Endodermal cell (in vitro differentiated cells): ENCODE measurements around the gene RYR2. TPM values are rescaled to one million over a fixed set of nuclear protein-coding genes. Genes with fewer than 3 reads are reported as not detected.
A peak's percentile ranks its signal among the peaks of the same experiment; 100 is the strongest.

Experiments used
- DNase-seq: peaks from one replicate; pipeline ENCODE4 v3.0.0-alpha.2; 2017
- H3K27ac ChIP-seq: 2 replicates; pipeline ENCODE4 v1.5.1; 2013; ENCODE audit warnings: mild to moderate bottlenecking, low read depth, low read length, moderate library complexity
- H3K27me3 ChIP-seq: 2 replicates; pipeline ENCODE4 v1.6.1; 2013; ENCODE audit warnings: mild to moderate bottlenecking, low read length, moderate library complexity; ENCODE audit not compliant: insufficient read depth, control insufficient read depth, poor library complexity, severe bottlenecking
- H3K36me3 ChIP-seq: 2 replicates; pipeline ENCODE4 v1.7.0; 2013; ENCODE audit warnings: mild to moderate bottlenecking, low read length, moderate library complexity; ENCODE audit not compliant: control insufficient read depth, insufficient read depth
- H3K4me1 ChIP-seq: one replicate; pipeline ENCODE4 v1.7.0; 2013; ENCODE audit warnings: low read length; ENCODE audit not compliant: control insufficient read depth, insufficient read depth
- H3K4me3 ChIP-seq: 2 replicates; pipeline ENCODE4 v1.5.1; 2013; ENCODE audit warnings: mild to moderate bottlenecking, low read length, moderate library complexity
- H3K9ac ChIP-seq: 2 replicates; pipeline ENCODE4 v1.6.1; 2013; ENCODE audit warnings: mild to moderate bottlenecking, low read length, moderate library complexity; ENCODE audit not compliant: poor library complexity, severe bottlenecking; ENCODE audit errors: extremely low read depth
- H3K9me3 ChIP-seq: 2 replicates; pipeline ENCODE4 v1.6.1; 2013; ENCODE audit warnings: mild to moderate bottlenecking, low read length, moderate library complexity; ENCODE audit not compliant: control insufficient read depth
- H3K27ac Mint-ChIP-seq: 2 replicates; pipeline ENCODE4 v1.8.0; 2020; ENCODE audit warnings: mixed read lengths
- H3K27me3 Mint-ChIP-seq: 2 replicates; pipeline ENCODE4 v1.8.0; 2021; ENCODE audit warnings: mild to moderate bottlenecking, mixed read lengths; ENCODE audit not compliant: insufficient read depth
- H3K36me3 Mint-ChIP-seq: 2 replicates; pipeline ENCODE4 v1.8.0; 2020; ENCODE audit warnings: low read depth, mixed read lengths
- H3K4me1 Mint-ChIP-seq: 2 replicates; pipeline ENCODE4 v1.8.0; 2020; ENCODE audit warnings: mixed read lengths
- H3K4me3 Mint-ChIP-seq: 2 replicates; pipeline ENCODE4 v1.8.0; 2020; ENCODE audit warnings: mild to moderate bottlenecking, moderate library complexity, mixed read lengths
- H3K9me3 Mint-ChIP-seq: 2 replicates; pipeline ENCODE4 v1.8.0; 2020; ENCODE audit warnings: mild to moderate bottlenecking, mixed read lengths
- WGBS, 2 experiments: methylation state at CpG; one replicate each; pipeline versions ENCODE4 v1.1.5 to v1.1.7; 2013; ENCODE audit warnings: missing lambda C conversion rate in 2 of 2, mixed read lengths in 1 of 2; ENCODE audit not compliant: insufficient coverage in 1 of 2, insufficient read length in 1 of 2; 5-methylcytosine and 5-hydroxymethylcytosine counted together
- total RNA-seq, 2 donors: library from RNA; stranded (reverse); fragmentation: NEBNext Ultra II Directional in 1 of 2; extraction: Animal tissue kit (Norgen Biotek cat#: 25700) in 1 of 2; gene quantifications; 2 replicates in 1 of 2; 3 replicates in 1 of 2; pipeline ENCODE4 v1.2.1, GENCODE V29; 2021
- TF ChIP-seq, protein P1 (sequence below): fragments of 200-600 bp; sonication (generic); conservative IDR thresholded peaks from 2 replicates; pipeline ENCODE4 v1.5.0; 2021; ENCODE audit warnings: antibody characterized with exemption, mild to moderate bottlenecking

The RYR2 gene
- total RNA-seq, 2 donors from 2014 or later, result 0.95 to 2.4 TPM

DNA sequence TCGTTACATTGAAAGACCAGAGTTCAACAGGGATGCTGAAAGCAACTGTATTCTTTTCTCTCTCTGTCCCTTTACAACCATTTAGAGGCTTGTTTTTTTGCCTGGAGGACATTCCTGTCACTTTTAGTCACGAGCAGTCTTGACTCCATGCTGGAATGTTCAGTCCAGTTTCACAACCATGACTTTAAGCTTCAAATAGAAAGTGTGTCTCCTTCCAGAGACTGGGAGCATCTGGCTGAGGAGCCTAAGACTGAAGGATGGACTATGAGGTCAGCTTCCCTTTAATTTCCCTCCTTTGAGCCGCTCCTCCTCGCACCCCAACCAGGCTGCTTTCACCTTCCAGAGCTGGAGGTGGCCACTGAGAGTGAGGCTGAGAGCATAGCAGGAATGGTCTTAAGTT lies 10.5 kb upstream of the RYR2 start:
- no peak for DNase-seq
- Histone ChIP-seq H3K4me1 (no peaks in the 10 kb centered on the region), H3K9me3 (no peaks in the 10 kb centered on the region), H3K27ac (no peak overlapping the region), H3K36me3 (no peaks in the 10 kb centered on the region), H3K9ac (no peak overlapping the region), H3K27me3 (no peaks in the 10 kb centered on the region), H3K4me3 (no peak overlapping the region)
- TF ChIP-seq, protein P1, sequence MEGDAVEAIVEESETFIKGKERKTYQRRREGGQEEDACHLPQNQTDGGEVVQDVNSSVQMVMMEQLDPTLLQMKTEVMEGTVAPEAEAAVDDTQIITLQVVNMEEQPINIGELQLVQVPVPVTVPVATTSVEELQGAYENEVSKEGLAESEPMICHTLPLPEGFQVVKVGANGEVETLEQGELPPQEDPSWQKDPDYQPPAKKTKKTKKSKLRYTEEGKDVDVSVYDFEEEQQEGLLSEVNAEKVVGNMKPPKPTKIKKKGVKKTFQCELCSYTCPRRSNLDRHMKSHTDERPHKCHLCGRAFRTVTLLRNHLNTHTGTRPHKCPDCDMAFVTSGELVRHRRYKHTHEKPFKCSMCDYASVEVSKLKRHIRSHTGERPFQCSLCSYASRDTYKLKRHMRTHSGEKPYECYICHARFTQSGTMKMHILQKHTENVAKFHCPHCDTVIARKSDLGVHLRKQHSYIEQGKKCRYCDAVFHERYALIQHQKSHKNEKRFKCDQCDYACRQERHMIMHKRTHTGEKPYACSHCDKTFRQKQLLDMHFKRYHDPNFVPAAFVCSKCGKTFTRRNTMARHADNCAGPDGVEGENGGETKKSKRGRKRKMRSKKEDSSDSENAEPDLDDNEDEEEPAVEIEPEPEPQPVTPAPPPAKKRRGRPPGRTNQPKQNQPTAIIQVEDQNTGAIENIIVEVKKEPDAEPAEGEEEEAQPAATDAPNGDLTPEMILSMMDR, result no peak
- H3K9me3 Mint-ChIP-seq, result no peaks in the 10 kb centered on the region
- H3K4me1 Mint-ChIP-seq, result peaks cover 10% of the 10 kb centered on the region
- H3K27me3 Mint-ChIP-seq, result no peaks in the 10 kb centered on the region
- H3K36me3 Mint-ChIP-seq, result no peaks in the 10 kb centered on the region
- 74 to 87% methylated on average over 2 to 4 of the region's 4 CpGs for WGBS, 2 experiments
- no peak overlapping the region for H3K4me3 Mint-ChIP-seq
- peak overlapping the region; percentile 53 for H3K27ac Mint-ChIP-seq

GRCh38 chr1:237032029-237032428 lies 10.0 kb upstream of the RYR2 start:
- Mint-ChIP-seq H3K9me3 (no peaks in the 10 kb centered on the region), H3K36me3 (no peaks in the 10 kb centered on the region), H3K4me3 (no peak overlapping the region), H3K27me3 (no peaks in the 10 kb centered on the region), H3K27ac (peak overlapping the region; percentile 53), H3K4me1 (peaks cover 10% of the 10 kb centered on the region)
- no peak overlapping the region for H3K9ac ChIP-seq
- H3K27me3 ChIP-seq, result no peaks in the 10 kb centered on the region
- TF ChIP-seq, protein P1, result no peak
- DNase-seq, result peak; percentile 85
- 29 to 43% methylated on average over 4 to 6 of the region's 7 CpGs for WGBS, 2 experiments
- no peaks in the 10 kb centered on the region for H3K9me3 ChIP-seq
- H3K27ac ChIP-seq, result no peak overlapping the region
- no peaks in the 10 kb centered on the region for H3K36me3 ChIP-seq
- no peak overlapping the region for H3K4me3 ChIP-seq
- no peaks in the 10 kb centered on the region for H3K4me1 ChIP-seq

DNA sequence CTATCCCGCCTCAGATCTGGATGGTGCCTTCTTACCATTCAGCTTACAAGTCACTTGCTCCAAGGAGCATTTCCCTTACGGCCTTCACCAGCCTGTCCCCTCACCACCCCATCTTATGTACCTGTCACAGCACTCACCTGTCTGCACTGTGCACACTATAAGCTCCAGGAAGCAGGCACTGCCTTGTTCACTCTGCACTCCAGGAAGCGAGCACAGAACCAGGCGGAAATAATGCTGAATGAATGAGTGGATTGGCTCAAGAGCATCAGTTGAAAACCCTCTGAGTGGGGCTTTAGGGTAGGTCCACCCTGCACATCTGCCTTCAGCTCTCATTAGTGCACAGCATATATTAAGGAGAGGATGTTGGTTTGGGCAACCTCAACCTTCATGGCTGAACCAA lies 8.9 kb upstream of the RYR2 start:
- Mint-ChIP-seq H3K4me1 (peaks cover 7% of the 10 kb centered on the region), H3K27ac (no peak overlapping the region), H3K4me3 (no peak overlapping the region), H3K36me3 (no peaks in the 10 kb centered on the region), H3K9me3 (no peaks in the 10 kb centered on the region), H3K27me3 (no peaks in the 10 kb centered on the region)
- no peak overlapping the region for H3K9ac ChIP-seq
- no peak overlapping the region for H3K27ac ChIP-seq
- no peaks in the 10 kb centered on the region for H3K4me1 ChIP-seq
- H3K4me3 ChIP-seq, result no peak overlapping the region
- TF ChIP-seq, protein P1, result no peak
- DNase-seq, result no peak
- no peaks in the 10 kb centered on the region for H3K36me3 ChIP-seq
- no peaks in the 10 kb centered on the region for H3K9me3 ChIP-seq
- no peaks in the 10 kb centered on the region for H3K27me3 ChIP-seq
- 94% methylated on average over 2 to 4 of the region's 4 CpGs for WGBS, 2 experiments
